ENCODE data around the gene PCDHB4. TPM values are rescaled to one million over a fixed set of nuclear protein-coding genes. Genes with fewer than 3 reads are reported as not detected.
A peak's percentile ranks its signal among the peaks of the same experiment; 100 is the strongest.

The PCDHB4 gene
- total RNA-seq, result 10 to 100 TPM in 1 of 7 donors, 1 to 10 TPM in 6; 2.5 to 12.6 (median 6.9) TPM
- 1 to 10 TPM; 4.2 to 5.0 TPM for polyA plus RNA-seq
- long read RNA-seq, donor 1, partial matches to known transcripts, result 0 of 6 reads
- long read RNA-seq, donor 1, other reads (novel, unspliced or antisense), result 1 of 6 reads
- long read RNA-seq, donor 2, partial matches to known transcripts, result 0 of 2 reads
- long read RNA-seq, donor 2, other reads (novel, unspliced or antisense), result 0 of 2 reads
- long read RNA-seq, donor 3, transcript PCDHB4-201 (1 exons, 3,825 nt), result major isoform, 5 of 6 reads
- long read RNA-seq, donor 3, partial matches to known transcripts, result 0 of 6 reads
- long read RNA-seq, donor 3, other reads (novel, unspliced or antisense), result 0 of 6 reads

DNA sequence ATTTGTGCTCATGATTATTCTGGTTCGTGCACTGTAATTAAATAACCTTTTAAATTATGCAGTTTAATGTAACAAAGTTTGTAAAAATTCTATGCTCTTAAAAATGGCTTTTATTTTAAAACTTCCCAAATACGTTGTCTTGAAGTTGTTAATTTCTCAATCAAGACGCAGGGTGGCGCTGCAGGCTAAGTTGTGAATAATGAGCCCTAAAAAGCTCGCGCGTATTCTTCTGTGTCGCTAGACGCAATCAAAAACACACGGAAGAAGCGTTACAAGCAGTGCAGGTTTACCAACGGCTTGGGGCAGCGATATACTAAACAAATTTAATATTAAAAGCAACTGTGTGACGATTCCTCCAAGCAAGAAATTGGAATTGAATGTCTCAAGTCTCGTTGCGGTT is at the start of gene PCDHB4:
Gene PCDHB4 (plus strand): TSS at position 256 of the 400 bp plus-strand sequence. CDS start 181 bp downstream, outside the sequence.
- TF ChIP-seq, protein P1, sequence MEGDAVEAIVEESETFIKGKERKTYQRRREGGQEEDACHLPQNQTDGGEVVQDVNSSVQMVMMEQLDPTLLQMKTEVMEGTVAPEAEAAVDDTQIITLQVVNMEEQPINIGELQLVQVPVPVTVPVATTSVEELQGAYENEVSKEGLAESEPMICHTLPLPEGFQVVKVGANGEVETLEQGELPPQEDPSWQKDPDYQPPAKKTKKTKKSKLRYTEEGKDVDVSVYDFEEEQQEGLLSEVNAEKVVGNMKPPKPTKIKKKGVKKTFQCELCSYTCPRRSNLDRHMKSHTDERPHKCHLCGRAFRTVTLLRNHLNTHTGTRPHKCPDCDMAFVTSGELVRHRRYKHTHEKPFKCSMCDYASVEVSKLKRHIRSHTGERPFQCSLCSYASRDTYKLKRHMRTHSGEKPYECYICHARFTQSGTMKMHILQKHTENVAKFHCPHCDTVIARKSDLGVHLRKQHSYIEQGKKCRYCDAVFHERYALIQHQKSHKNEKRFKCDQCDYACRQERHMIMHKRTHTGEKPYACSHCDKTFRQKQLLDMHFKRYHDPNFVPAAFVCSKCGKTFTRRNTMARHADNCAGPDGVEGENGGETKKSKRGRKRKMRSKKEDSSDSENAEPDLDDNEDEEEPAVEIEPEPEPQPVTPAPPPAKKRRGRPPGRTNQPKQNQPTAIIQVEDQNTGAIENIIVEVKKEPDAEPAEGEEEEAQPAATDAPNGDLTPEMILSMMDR (IDR thresholded peaks at IDR 0.05), result peak in 2 of 3 donors; percentile 21 to 47
- TF ChIP-seq POLR2A (IDR thresholded peaks at IDR 0.05), result no peak
- peaks cover 0 to 13% of the 10 kb centered on the region in 2 donors for H3K9me3 ChIP-seq
- intact Hi-C loops (cut with DNase I), result no loop called here
- no peaks in the 10 kb centered on the region for H3K27me3 ChIP-seq
- H3K4me3 ChIP-seq, result peak within 1 kb of the TSS; percentile 18
- peak within 1 kb of the TSS in 1 of 2 donors; percentile 42 for H3K27ac ChIP-seq
- 10 to 21% (median 17%) methylated on average over 16 of the region's 16 CpGs for WGBS, 3 donors
- peak; percentile 47 to 65 (median 58) for DNase-seq
- H3K36me3 ChIP-seq, result no peaks in the 10 kb centered on the region
- no peaks in the 10 kb centered on the region for H3K4me1 ChIP-seq (ENCODE audit: insufficient read depth)

DNA sequence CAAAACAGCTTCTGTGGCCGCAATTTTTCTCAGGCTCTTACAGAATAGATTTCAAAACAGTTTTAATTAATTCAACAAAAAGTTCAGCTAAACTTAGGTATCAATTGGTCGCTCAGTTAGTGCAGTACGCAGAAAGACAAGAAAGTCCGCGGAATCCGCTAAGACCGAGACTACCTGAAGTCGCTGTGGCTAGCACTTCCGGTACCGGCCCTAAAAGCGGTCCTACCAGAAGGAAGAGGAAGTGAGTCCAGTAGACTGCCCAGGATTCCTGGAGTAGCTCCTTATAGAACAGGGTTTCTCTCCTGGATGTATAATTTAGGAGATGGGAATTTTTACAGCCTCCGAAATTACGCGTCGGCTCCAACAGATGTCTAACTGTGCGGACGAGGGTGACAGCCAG is 43.8 kb upstream of the PCDHB4 start:
- WGBS, 3 donors, result 39 to 53% (median 40%) methylated on average over 17 of the region's 17 CpGs
- no peaks in the 10 kb centered on the region for H3K27me3 ChIP-seq
- no peaks in the 10 kb centered on the region for H3K36me3 ChIP-seq
- no peak overlapping the region for H3K4me3 ChIP-seq
- intact Hi-C loops (cut with DNase I), result no loop called here
- no peak overlapping the region for H3K27ac ChIP-seq
- TF ChIP-seq POLR2A (IDR thresholded peaks at IDR 0.05), result no peak
- no peak for TF ChIP-seq EP300 (IDR thresholded peaks at IDR 0.05)
- TF ChIP-seq, protein P1 (IDR thresholded peaks at IDR 0.05), result no peak
- no peaks in the 10 kb centered on the region for H3K4me1 ChIP-seq (ENCODE audit: insufficient read depth)
- no peak for DNase-seq
- no peaks in the 10 kb centered on the region for H3K9me3 ChIP-seq

DNA sequence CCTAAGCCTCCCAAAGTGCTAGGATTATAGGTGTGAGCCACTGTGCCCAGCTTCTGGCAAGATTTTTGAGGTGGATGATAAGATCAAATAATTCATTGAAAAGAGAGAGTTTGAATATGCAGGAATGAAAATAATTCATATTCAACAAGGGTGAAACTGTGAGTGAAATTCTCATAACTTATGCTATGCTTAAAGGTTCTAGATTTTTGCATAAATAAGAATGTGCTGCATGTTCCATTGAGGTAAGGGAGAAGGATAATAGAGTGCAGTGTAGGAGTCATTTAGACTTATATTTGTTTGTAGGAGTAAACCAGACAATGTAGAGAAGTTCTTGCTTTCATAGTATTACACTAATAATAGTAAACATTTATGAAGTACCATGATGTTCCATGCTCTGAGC is 39.4 kb upstream of the PCDHB4 start:
- Histone ChIP-seq H3K27ac (no peak overlapping the region), H3K4me1 (ENCODE audit: insufficient read depth) (no peaks in the 10 kb centered on the region), H3K36me3 (no peaks in the 10 kb centered on the region), H3K9me3 (no peaks in the 10 kb centered on the region), H3K27me3 (no peaks in the 10 kb centered on the region), H3K4me3 (no peak overlapping the region)
- no peak for DNase-seq
- intact Hi-C loops (cut with DNase I), result no loop called here
- TF ChIP-seq, protein P1 (IDR thresholded peaks at IDR 0.05), result no peak
- TF ChIP-seq EP300 (IDR thresholded peaks at IDR 0.05) (no peak), POLR2A (IDR thresholded peaks at IDR 0.05) (no peak)

DNA sequence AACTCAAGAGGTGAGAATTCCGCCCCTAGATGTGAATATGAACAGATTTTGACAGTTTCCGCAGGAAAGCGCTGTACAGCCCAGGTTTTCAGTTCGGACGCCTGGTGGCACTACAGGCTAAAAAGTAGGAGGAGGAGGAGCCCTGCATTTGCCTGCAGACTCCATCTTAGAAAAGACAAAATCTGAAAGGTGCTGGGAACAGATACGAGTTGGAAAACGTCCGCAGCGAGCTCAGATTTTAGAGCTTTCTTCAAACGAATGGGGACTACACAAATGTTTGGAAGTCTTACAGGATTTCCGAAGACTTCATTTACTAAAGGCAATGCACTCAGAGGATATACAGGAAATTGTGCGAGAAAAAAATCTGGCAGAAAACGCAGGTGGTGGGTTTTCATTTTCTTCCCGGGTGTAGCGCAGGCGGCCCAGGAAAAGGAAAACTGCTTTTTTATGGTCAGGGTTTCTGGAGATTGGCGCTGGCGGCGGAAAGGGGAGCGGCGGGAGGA is 37.1 kb upstream of the PCDHB4 start:
- DNase-seq, result peak; percentile 44 to 57 (median 45)
- Histone ChIP-seq H3K27me3 (no peaks in the 10 kb centered on the region), H3K36me3 (no peaks in the 10 kb centered on the region), H3K27ac (peak overlapping the region in 1 of 2 donors; percentile 52), H3K4me3 (peak overlapping the region; percentile 42), H3K4me1 (ENCODE audit: insufficient read depth) (no peaks in the 10 kb centered on the region), H3K9me3 (no peaks in the 10 kb centered on the region)
- intact Hi-C loops (cut with DNase I), result no loop called here
- WGBS, 3 donors, result 9 to 12% (median 11%) methylated on average over 21 of the region's 21 CpGs
- TF ChIP-seq, protein P1 (IDR thresholded peaks at IDR 0.05), result peak in 1 of 3 donors; percentile 9
- TF ChIP-seq POLR2A (IDR thresholded peaks at IDR 0.05), result no peak
